Ecto neural progenitor cell (in vitro differentiated cells): ENCODE measurements around the gene PALD1.

Experiments
- DNase-seq: peaks from one replicate; pipeline ENCODE4 v3.0.0-alpha.2; 2018; ENCODE audit warnings: low spot score

PALD1 gene

GRCh38 chr10:70589762-70590654 is 111.4 kb downstream of the PALD1 start:
- DNase-seq = no peak

DNA sequence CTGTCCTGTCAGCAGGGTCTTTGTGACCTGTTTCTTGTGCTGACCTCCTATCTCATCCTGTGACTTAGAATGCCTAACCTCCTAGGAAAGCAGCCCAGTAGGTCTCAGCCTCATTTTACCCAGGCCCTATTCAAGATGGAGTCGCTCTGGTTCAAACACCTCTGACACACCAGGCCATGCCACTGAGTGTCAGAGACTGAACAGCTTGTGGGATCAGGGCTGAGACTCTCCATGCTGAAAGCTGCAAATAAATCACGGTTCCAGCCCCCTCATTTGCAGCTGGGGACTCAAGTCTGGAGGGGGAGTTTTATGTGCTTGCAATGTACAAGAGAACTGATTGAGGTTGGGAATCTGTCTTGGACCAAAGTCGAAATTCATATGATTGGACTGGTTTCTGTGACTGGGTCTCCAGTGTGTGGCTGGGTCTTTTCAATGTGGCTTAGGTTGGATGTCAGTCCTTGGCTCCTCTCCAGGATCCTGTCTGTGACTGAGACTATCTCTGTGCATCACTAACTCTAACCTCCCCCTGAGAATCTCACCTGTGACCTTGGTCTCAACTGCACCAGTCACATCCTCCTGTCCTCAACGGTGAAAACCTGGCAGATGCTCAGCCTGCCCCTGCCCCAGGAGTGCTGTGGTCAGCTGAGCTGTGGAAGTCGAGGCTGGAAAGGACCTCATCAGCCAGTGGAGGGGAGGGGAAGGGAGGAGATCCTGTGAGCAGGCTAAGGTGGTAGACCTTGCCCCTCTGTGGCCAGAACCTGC is 112.3 kb downstream of the PALD1 start:
- no peak for DNase-seq

GRCh38 chr10:70592186-70592735 is 113.7 kb downstream of the PALD1 start:
- no peak for DNase-seq

DNA sequence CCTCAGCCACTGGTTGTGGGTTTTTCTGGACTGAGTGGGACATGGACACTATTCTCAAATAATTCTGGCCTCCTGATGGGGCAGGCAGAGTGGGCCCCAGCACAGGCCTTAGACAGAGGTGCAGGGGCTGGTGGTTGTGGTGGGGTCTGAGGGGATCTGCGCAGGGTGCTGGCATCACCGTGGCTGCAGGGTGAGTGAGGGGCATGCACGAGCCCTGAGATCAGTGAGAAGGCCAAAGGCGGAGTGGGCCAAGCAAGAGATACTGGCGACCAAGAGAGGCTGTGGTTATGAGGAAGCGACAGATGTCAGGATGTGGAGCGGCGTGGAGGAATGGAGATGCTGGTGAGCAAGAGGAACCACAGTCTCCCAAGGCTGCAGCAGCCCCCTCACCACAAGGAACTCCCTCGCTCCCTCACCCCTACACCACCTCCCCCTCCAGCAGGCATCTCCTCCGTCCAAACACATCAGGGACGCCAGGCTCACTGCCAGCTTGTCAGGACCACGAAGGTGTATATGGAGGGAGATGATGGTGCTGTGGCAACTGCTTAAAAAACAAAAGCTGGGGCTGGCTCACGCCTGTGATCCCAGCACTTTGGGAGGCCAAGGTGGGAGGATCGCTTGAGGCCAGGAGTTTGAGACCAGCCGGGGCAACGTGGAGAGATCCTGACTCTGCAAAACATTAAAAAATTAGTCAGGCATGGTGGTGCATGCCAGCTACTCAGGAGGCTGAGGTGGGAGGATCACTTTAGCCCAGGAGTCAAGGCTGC is 114.4 kb downstream of the PALD1 start:
- no peak for DNase-seq

- DNase-seq = no peak
These were observed 114.9 kb downstream of the PALD1 start for GRCh38 chr10:70593513-70593890.

GRCh38 chr10:70594161-70594560 is 115.6 kb downstream of the PALD1 start:
- no peak for DNase-seq

GRCh38 chr10:70595566-70596016 is 117.0 kb downstream of the PALD1 start:
- DNase-seq = no peak

DNA sequence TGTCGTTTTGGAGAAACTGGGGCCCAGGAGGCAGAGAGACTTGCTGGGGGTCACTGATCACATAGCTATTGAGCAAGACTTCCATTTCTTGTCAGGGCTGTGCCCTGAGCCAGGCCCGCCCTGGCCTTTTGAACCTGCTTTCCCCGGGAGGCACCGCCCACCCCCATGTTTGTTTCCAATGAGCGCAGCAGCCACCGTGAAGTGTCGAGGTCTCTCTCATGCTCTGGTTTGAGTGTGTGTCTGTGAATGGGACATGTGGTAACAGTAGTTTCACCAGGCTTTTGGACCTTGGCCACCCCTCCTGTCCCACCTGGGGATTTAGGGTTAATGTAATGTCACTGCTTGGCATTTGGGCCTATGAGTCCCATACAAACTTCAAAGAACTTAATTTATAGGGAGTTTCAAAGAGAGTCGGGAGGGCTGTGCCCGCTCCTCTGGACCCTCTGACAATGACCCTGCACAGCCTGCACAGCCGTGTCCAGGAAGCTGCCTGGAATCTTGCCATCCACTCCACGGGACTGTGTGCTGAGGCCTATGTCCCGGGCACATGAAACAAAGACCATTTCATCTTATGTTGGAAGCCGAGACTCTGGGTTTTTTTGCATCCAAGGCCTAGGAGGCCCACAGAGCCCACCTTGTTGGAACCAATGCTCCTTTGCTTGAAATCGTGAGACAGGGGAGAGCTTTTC is 117.7 kb downstream of the PALD1 start:
- no peak for DNase-seq

- no peak for DNase-seq
These were observed 118.6 kb downstream of the PALD1 start for GRCh38 chr10:70596860-70597809.

GRCh38 chr10:70597856-70598815 is 119.6 kb downstream of the PALD1 start:
- no peak for DNase-seq

DNA sequence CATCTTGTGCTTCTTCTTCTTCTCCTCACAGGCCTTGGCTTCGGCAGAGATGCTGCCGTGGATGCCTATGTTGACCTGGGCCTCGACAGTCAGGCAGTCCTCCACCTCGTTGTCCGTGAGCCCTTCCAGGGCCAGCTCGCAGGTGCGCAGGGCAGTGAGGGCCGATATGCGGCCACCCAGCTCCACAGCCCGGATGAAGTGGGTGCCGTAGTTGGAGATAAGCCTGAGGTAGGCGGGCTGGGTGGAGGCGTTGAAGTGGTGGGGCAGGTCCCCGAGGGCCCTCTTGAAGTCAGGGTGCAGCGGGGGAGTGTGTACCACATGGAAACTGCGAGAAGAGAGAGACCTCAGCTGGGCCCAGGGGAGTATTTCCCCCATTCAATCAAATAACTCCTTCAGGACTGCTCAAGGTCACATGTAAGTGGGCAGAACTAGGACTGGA is 120.3 kb downstream of the PALD1 start:
- no peak for DNase-seq

- no peak for DNase-seq
These were observed 120.8 kb downstream of the PALD1 start for GRCh38 chr10:70599319-70599718.

DNA sequence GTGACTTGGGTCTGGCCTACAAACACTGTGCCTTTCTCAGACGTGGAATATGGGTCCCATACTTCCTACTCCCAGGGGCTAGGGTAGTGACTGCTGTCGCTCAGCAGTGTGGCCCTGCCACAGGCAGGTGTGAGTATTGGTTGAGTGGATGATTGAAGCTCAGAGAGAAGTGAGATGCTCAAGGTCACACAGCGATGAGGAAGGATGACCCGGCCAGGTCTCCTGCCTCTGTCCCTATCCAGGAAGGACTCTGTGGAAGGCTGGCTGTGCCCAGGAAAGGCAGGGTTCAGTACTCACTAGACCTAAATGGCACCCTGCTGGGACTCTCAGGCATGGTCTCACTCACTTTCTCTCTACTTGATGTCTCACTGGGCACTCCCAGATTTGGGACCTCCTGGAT is 121.2 kb downstream of the PALD1 start:
- no peak for DNase-seq

DNA sequence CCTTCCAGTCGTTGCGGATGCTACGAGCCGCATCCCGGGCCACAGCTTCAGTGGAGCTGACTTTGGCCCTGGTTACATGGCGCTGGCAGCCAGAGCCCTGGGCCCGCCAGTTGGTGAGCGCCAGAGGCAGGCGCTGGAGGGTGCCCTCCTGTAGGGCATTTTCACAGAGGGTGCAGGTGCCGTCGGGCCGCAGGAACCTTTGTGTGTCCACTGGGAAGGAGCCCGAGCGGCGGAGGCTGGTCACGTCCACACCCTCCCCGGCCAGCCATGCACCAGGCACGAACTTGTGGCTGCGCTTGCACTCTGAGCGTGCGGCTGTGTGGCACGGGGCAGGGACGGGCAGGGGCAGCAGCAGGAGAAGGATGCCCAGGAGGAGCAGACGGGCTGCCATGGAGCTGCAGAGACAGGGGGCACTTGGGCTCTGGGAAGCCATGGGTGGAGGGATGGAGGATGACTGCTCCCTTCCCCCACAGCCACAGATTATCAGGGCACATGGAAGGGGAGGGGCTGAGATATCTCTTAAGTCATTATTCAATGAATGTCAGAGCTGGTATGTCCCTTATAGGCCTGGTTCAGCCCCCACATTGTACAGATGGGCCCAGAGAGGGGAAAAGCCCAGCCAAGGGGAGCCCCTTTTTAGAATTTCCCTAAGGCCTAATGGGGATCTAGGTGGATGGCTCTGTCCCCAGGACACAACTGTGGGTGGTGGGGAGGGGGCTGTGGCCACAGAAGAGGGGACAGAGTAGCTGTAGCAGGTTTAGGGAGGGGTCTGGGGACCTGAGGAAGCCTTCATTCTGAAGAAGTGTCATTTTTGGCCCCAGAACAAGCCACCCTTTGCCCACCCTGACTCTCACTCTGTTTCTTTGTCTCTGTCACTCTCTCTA is 122.2 kb downstream of the PALD1 start:
- DNase-seq = no peak

- DNase-seq = no peak
These were observed 123.2 kb downstream of the PALD1 start for GRCh38 chr10:70601746-70602145.

GRCh38 chr10:70602665-70603448 is 124.3 kb downstream of the PALD1 start, which contains the start of gene PRF1:
TSS of gene PRF1 (minus strand) at chr10:70602741. CDS start at chr10:70600902, 1,839 bp downstream.
- DNase-seq = no peak

GRCh38 chr10:70603449-70603801 is 124.9 kb downstream of the PALD1 start:
- no peak for DNase-seq
